Endothelial cell of umbilical vein (primary cell): ENCODE measurements around the gene RAPGEF3. TPM values are rescaled to one million over a fixed set of nuclear protein-coding genes. Genes with fewer than 3 reads are reported as not detected.

Source experiments
- BruUV-seq: library from RNA; stranded (reverse); fragments of 400-500 nt; replicated peaks from 2 replicates; lab custom pipeline; 2021; lab: Mats Ljungman, UMichigan
- CTCF ChIA-PET: fragments of 300-600, 350-600 bp; sonication (Branson Sonifier 250); formaldehyde crosslinking; loops from one replicate; lab custom pipeline; 2021; ENCODE audit warnings: antibody characterized with exemption, inconsistent platforms; lab: Charles Lee
- POLR2A ChIA-PET: fragments of 300-600, 350-600 bp; sonication (Branson Sonifier 250); formaldehyde crosslinking; loops from one replicate; lab custom pipeline; 2021; ENCODE audit warnings: antibody characterized with exemption, inconsistent platforms; lab: Charles Lee
- DNase-seq: peaks from one replicate; pipeline ENCODE4 v3.0.0-alpha.2; 2011; ENCODE audit warnings: low read depth, low spot score
- FAIRE-seq: peaks from 2 replicates; lab custom pipeline; 2011; peaks lifted over from hg19 to GRCh38; lab: Jason Lieb, UNC
- H2AFZ ChIP-seq: 2 replicates; pipeline ENCODE4 v1.6.0; 2012; ENCODE audit warnings: low read depth, low read length, control low read depth, inconsistent platforms
- H3K27ac ChIP-seq: 2 replicates; pipeline ENCODE4 v1.5.1; 2011; ENCODE audit warnings: low read depth, mild to moderate bottlenecking, control low read depth, low read length, moderate library complexity; ENCODE audit not compliant: insufficient read depth
- H3K27me3 ChIP-seq, 2 experiments: 2 replicates each; pipeline versions ENCODE4 v1.6.0 to v1.6.1; 2011; ENCODE audit warnings: low read length in 2 of 2, mixed read lengths in 1 of 2; ENCODE audit not compliant: control insufficient read depth in 2 of 2, insufficient read depth in 2 of 2
- H3K36me3 ChIP-seq, 2 experiments: 2 replicates in 1 of 2; 3 replicates in 1 of 2; pipeline ENCODE4 v1.5.1; 2011; ENCODE audit warnings: low read length in 2 of 2, mild to moderate bottlenecking in 1 of 2, moderate library complexity in 1 of 2; ENCODE audit not compliant: control insufficient read depth in 2 of 2, insufficient read depth in 2 of 2; ENCODE audit errors: extremely low read depth in 1 of 2
- H3K4me1 ChIP-seq: 3 replicates; pipeline ENCODE4 v1.5.1; 2011; ENCODE audit warnings: mild to moderate bottlenecking, low read length; ENCODE audit not compliant: control insufficient read depth, insufficient read depth; ENCODE audit errors: extremely low read depth
- H3K4me2 ChIP-seq: 2 replicates; pipeline ENCODE4 v1.6.1; 2011; ENCODE audit warnings: low read length, control low read depth, mixed read lengths; ENCODE audit not compliant: insufficient read depth
- H3K4me3 ChIP-seq, 3 experiments: fragments of 200-600 bp in 1 of 3; sonication (generic), shearing (Covaris generic) in 1 of 3; replicated peaks in 1 of 3; 2 replicates each; pipeline ENCODE4 v1.5.1; 2011 to 2016; ENCODE audit warnings: control low read depth in 3 of 3, low read length in 3 of 3, mild to moderate bottlenecking in 2 of 3, inconsistent platforms in 1 of 3, low read depth in 1 of 3, moderate library complexity in 1 of 3; ENCODE audit not compliant: insufficient read depth in 1 of 3
- H3K79me2 ChIP-seq: 2 replicates; pipeline ENCODE4 v1.6.0; 2012; ENCODE audit warnings: low read length, inconsistent platforms; ENCODE audit not compliant: control insufficient read depth, insufficient read depth
- H3K9ac ChIP-seq: replicated peaks from 2 replicates; pipeline ENCODE3; 2011; ENCODE audit warnings: low read length, control low read depth; ENCODE audit not compliant: insufficient read depth; ENCODE audit errors: extremely low read depth
- H3K9me1 ChIP-seq: replicated peaks from 3 replicates; pipeline ENCODE4 v1.6.0; 2011; ENCODE audit warnings: mild to moderate bottlenecking, low read length; ENCODE audit not compliant: control insufficient read depth, insufficient read depth; ENCODE audit errors: extremely low read depth
- H3K9me3 ChIP-seq: replicated peaks from 2 replicates; pipeline ENCODE4 v1.5.1; 2012; ENCODE audit warnings: low read length, inconsistent platforms; ENCODE audit not compliant: control insufficient read depth, insufficient read depth
- H4K20me1 ChIP-seq: replicated peaks from 2 replicates; pipeline ENCODE3; 2011; ENCODE audit warnings: mild to moderate bottlenecking, low read length; ENCODE audit not compliant: control insufficient read depth, insufficient read depth; ENCODE audit errors: extremely low read depth
- EZH2 ChIP-seq: IDR thresholded peaks from 2 replicates; pipeline ENCODE4 v1.6.1; 2012; ENCODE audit warnings: borderline replicate concordance, low read depth, mild to moderate bottlenecking, moderate library complexity, low read length, inconsistent platforms; ENCODE audit not compliant: severe bottlenecking
- FOS ChIP-seq: IDR thresholded peaks from 2 replicates; pipeline ENCODE4 v1.6.1; 2011; ENCODE audit warnings: mild to moderate bottlenecking, low read length, moderate library complexity, borderline replicate concordance; ENCODE audit not compliant: insufficient read depth
- GATA2 ChIP-seq: IDR thresholded peaks from 2 replicates; pipeline ENCODE4 v1.7.0; 2011; ENCODE audit warnings: low read depth, mild to moderate bottlenecking, moderate library complexity, mixed read lengths, low read length; ENCODE audit not compliant: insufficient read length, insufficient read depth
- JUN ChIP-seq: IDR thresholded peaks from 2 replicates; pipeline ENCODE4 v1.6.1; 2011; ENCODE audit warnings: borderline replicate concordance, low read depth; ENCODE audit not compliant: insufficient read length, insufficient read depth
- MYC ChIP-seq: IDR thresholded peaks from one replicate; pipeline ENCODE4 v1.6.1; 2011; ENCODE audit warnings: mild to moderate bottlenecking, low read depth, low read length
- POLR2A ChIP-seq: IDR thresholded peaks from 2 replicates; pipeline ENCODE4 v1.6.1; 2012; ENCODE audit warnings: low read depth, mild to moderate bottlenecking, control low read depth, low read length
- POLR2AphosphoS5 ChIP-seq: IDR thresholded peaks from 2 replicates; pipeline ENCODE4 v1.6.1; 2012; ENCODE audit warnings: low read depth, mild to moderate bottlenecking, control low read depth, low read length, moderate library complexity; ENCODE audit not compliant: insufficient read depth
- dilution Hi-C: fragments of 300-500 bp; cut with MboI; formaldehyde crosslinking; loops from one replicate; pipeline ENCODE4 v1.15.0; 2019; ENCODE audit warnings: low sequenced_read_pairs; ENCODE audit not compliant: extremely low pct_ligation_motif_present
- intact Hi-C: fragments of 100-400 bp; cut with micrococcal nuclease; formaldehyde crosslinking; loops from one replicate; pipeline ENCODE4 v1.10.0; 2022
- polyA plus RNA-seq, 4 experiments: library from polyadenylated mRNA; depleted of rRNA in 3 of 4; stranded (reverse) in 3 of 4; unstranded in 1 of 4; fragments of >200 nt; gene quantifications; 2 replicates each; pipeline versions ENCODE4 v1.2.1 to v1.2.3, GENCODE V29; 2011 to 2012; ENCODE audit warnings: missing spikeins in 1 of 4
- total RNA-seq: library from RNA; stranded (reverse); gene quantifications from 2 replicates; pipeline ENCODE4 v1.2.3, GENCODE V29; 2021
- TF ChIP-seq, protein P1 (sequence below), 2 donors: IDR thresholded peaks; 1 replicate in 1 of 2; 2 replicates in 1 of 2; pipeline ENCODE4 v1.5.1; 2011; ENCODE audit warnings: low read length in 2 of 2, mild to moderate bottlenecking in 2 of 2, moderate library complexity in 2 of 2, control low read depth in 1 of 2, inconsistent platforms in 1 of 2, low read depth in 1 of 2; ENCODE audit not compliant: insufficient read depth in 1 of 2; ENCODE audit errors: extremely low read depth in 1 of 2
- TF ChIP-seq, protein P2 (sequence below): IDR thresholded peaks from 2 replicates; pipeline ENCODE4 v1.6.1; 2011; ENCODE audit not compliant: insufficient read depth, insufficient read length

Gene RAPGEF3
- total and polyA plus RNA-seq, 2 donors (not counting 3 experiments of a cell fraction or from before 2014, with no cell fraction given) = 34.5 to 55.1 TPM

GRCh38 chr12:47718531-47718930 lies 40.1 kb downstream of the RAPGEF3 start:
- Histone ChIP-seq H3K4me2 (no peak overlapping the region), H3K9me1 (no peaks in the 10 kb centered on the region), H3K79me2 (no peaks in the 10 kb centered on the region), H3K36me3 (no peaks in the 10 kb centered on the region), H3K4me1 (peaks cover 7% of the 10 kb centered on the region), H3K27ac (no peak overlapping the region), H2AFZ (no peak overlapping the region), H3K4me3 (no peak overlapping the region), H3K9me3 (no peaks in the 10 kb centered on the region), H3K27me3 (no peaks in the 10 kb centered on the region), H3K9ac (no peak overlapping the region), H4K20me1 (no peaks in the 10 kb centered on the region)
- dilution Hi-C loops = no loop called here
- TF ChIP-seq POLR2A (no peak), FOS (no peak), GATA2 (no peak), MYC (no peak), POLR2AphosphoS5 (no peak), EZH2 (no peak), JUN (no peak)
- TF ChIP-seq, protein P1, sequence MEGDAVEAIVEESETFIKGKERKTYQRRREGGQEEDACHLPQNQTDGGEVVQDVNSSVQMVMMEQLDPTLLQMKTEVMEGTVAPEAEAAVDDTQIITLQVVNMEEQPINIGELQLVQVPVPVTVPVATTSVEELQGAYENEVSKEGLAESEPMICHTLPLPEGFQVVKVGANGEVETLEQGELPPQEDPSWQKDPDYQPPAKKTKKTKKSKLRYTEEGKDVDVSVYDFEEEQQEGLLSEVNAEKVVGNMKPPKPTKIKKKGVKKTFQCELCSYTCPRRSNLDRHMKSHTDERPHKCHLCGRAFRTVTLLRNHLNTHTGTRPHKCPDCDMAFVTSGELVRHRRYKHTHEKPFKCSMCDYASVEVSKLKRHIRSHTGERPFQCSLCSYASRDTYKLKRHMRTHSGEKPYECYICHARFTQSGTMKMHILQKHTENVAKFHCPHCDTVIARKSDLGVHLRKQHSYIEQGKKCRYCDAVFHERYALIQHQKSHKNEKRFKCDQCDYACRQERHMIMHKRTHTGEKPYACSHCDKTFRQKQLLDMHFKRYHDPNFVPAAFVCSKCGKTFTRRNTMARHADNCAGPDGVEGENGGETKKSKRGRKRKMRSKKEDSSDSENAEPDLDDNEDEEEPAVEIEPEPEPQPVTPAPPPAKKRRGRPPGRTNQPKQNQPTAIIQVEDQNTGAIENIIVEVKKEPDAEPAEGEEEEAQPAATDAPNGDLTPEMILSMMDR (IDR thresholded peaks at IDR 0.05; ENCODE audit: extremely low read depth in 1 of 2, insufficient read depth in 1 of 2, low read depth in 1 of 2, low read length in 2 of 2) = no peak
- TF ChIP-seq, protein P2, sequence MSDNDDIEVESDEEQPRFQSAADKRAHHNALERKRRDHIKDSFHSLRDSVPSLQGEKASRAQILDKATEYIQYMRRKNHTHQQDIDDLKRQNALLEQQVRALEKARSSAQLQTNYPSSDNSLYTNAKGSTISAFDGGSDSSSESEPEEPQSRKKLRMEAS = no peak
- DNase-seq = no peak
- ChIA-PET CTCF (interaction anchor here (0.6 to 11.5 kb wide), 13 partner anchors 23 to 223 kb away, joined by 3 to 172 read pairs (median 6); partner anchors contain the start of genes RAPGEF3 and SLC48A1), POLR2A (no interaction called here)
- no TSS peak for BruUV-seq
- FAIRE-seq = no peak
- intact Hi-C loops = loop anchor here (10.0 kb wide), 1 partner anchor 436 kb away; the partner anchor contains the start of gene ASB8
